SK-N-SH treated with all-trans-retinoic acid at 6 μM for 48 hours (cell line): Measurements from ENCODE around the gene FHIT.

ENCODE experiments used
- ATAC-seq: fragments of 200-7000 bp; cut with Tn5 transposase; 3 replicates; pipeline ENCODE4 v1.9.1; 2020; ENCODE audit warnings: mild to moderate bottlenecking, moderate library complexity
- ARNTL ChIP-seq: fragments of 450-650 bp; formaldehyde crosslinking; IDR thresholded peaks from 2 replicates; pipeline ENCODE4 v1.5.0; 2020; ENCODE audit warnings: low read depth, mild to moderate bottlenecking, moderate library complexity, borderline replicate concordance
- BACH2 ChIP-seq: fragments of 250-450 bp; sonication (Bioruptor Pico); IDR thresholded peaks from 2 replicates; pipeline ENCODE4 v1.9.0; 2021; ENCODE audit warnings: mild to moderate bottlenecking, borderline replicate concordance
- CSDC2 ChIP-seq: fragments of 250-450 bp; sonication (Bioruptor Pico); IDR thresholded peaks from 2 replicates; pipeline ENCODE4 v1.5.0; 2020; ENCODE audit warnings: mild to moderate bottlenecking, moderate library complexity
- CSRNP3 ChIP-seq: fragments of 250-450 bp; sonication (Bioruptor Pico); IDR thresholded peaks from 2 replicates; pipeline ENCODE4 v1.5.1; 2021; ENCODE audit warnings: mild to moderate bottlenecking, moderate library complexity
- GLIS3 ChIP-seq: fragments of 250-450 bp; sonication (Bioruptor Pico); IDR thresholded peaks from 2 replicates; pipeline ENCODE4 v1.5.0; 2020; ENCODE audit warnings: mild to moderate bottlenecking, moderate library complexity
- ISL1 ChIP-seq: fragments of 250-450 bp; sonication (Bioruptor Pico); IDR thresholded peaks from 2 replicates; pipeline ENCODE4 v2.1.2; 2022; ENCODE audit warnings: mild to moderate bottlenecking, moderate library complexity
- PATZ1 ChIP-seq: fragments of 250-450 bp; sonication (Bioruptor Pico); IDR thresholded peaks from 2 replicates; pipeline ENCODE4 v1.8.0; 2020; ENCODE audit warnings: mild to moderate bottlenecking, moderate library complexity, borderline replicate concordance
- RARB ChIP-seq: fragments of 250-450 bp; sonication (Bioruptor Pico); IDR thresholded peaks from 2 replicates; pipeline ENCODE4 v1.8.0; 2021; ENCODE audit warnings: mild to moderate bottlenecking, moderate library complexity
- TCF4 ChIP-seq: fragments of 250-450 bp; sonication (Bioruptor Pico); IDR thresholded peaks from 2 replicates; pipeline ENCODE4 v1.8.0; 2021; ENCODE audit warnings: mild to moderate bottlenecking, moderate library complexity, borderline replicate concordance
- TOX ChIP-seq: fragments of 250-450 bp; sonication (Bioruptor Pico); IDR thresholded peaks from 2 replicates; pipeline ENCODE4 v1.8.0; 2021; ENCODE audit warnings: mild to moderate bottlenecking, moderate library complexity, borderline replicate concordance
- ZFP30 ChIP-seq: fragments of 450-650 bp; formaldehyde crosslinking; IDR thresholded peaks from 2 replicates; pipeline ENCODE4 v1.5.0; 2022; ENCODE audit warnings: mild to moderate bottlenecking, moderate library complexity
- ZNF565 ChIP-seq: fragments of 450-650 bp; formaldehyde crosslinking; conservative IDR thresholded peaks from 2 replicates; pipeline ENCODE4 v1.5.0; 2020; ENCODE audit warnings: low read depth, mild to moderate bottlenecking, moderate library complexity
- ZNF70 ChIP-seq: fragments of 450-650 bp; formaldehyde crosslinking; IDR thresholded peaks from 2 replicates; pipeline ENCODE4 v1.5.0; 2020; ENCODE audit warnings: mild to moderate bottlenecking, moderate library complexity
- ZNF8 ChIP-seq: fragments of 450-650 bp; formaldehyde crosslinking; IDR thresholded peaks from 2 replicates; pipeline ENCODE4 v1.5.0; 2020; ENCODE audit warnings: mild to moderate bottlenecking, moderate library complexity
- TF ChIP-seq, protein P1 (sequence below): fragments of 250-450 bp; sonication (Bioruptor Pico); IDR thresholded peaks from 2 replicates; pipeline ENCODE4 v1.5.0; 2020; ENCODE audit warnings: mild to moderate bottlenecking, moderate library complexity
- TF ChIP-seq, protein P2 (sequence below): fragments of 250-450 bp; sonication (Bioruptor Pico); IDR thresholded peaks from 2 replicates; pipeline ENCODE4 v1.8.0; 2021; ENCODE audit warnings: low read depth, mild to moderate bottlenecking, moderate library complexity, borderline replicate concordance
- TF ChIP-seq, protein P3 (sequence below): fragments of 250-450 bp; sonication (Bioruptor Pico); IDR thresholded peaks from 2 replicates; pipeline ENCODE4 v1.5.1; 2020; ENCODE audit warnings: low read depth, mild to moderate bottlenecking, moderate library complexity

Gene FHIT

GRCh38 chr3:59780209-59780608 lies 1471.0 kb downstream of the FHIT start:
- no peak for TF ChIP-seq CSRNP3 (CRISPR knock-in tag)
- TF ChIP-seq RARB (CRISPR knock-in tag) = no peak
- no peak for TF ChIP-seq ZFP30 (CRISPR knock-in tag)
- TF ChIP-seq CSDC2 (CRISPR knock-in tag) = no peak
- no peak for TF ChIP-seq TOX
- TF ChIP-seq TCF4 (CRISPR knock-in tag) = no peak
- TF ChIP-seq, protein P1, sequence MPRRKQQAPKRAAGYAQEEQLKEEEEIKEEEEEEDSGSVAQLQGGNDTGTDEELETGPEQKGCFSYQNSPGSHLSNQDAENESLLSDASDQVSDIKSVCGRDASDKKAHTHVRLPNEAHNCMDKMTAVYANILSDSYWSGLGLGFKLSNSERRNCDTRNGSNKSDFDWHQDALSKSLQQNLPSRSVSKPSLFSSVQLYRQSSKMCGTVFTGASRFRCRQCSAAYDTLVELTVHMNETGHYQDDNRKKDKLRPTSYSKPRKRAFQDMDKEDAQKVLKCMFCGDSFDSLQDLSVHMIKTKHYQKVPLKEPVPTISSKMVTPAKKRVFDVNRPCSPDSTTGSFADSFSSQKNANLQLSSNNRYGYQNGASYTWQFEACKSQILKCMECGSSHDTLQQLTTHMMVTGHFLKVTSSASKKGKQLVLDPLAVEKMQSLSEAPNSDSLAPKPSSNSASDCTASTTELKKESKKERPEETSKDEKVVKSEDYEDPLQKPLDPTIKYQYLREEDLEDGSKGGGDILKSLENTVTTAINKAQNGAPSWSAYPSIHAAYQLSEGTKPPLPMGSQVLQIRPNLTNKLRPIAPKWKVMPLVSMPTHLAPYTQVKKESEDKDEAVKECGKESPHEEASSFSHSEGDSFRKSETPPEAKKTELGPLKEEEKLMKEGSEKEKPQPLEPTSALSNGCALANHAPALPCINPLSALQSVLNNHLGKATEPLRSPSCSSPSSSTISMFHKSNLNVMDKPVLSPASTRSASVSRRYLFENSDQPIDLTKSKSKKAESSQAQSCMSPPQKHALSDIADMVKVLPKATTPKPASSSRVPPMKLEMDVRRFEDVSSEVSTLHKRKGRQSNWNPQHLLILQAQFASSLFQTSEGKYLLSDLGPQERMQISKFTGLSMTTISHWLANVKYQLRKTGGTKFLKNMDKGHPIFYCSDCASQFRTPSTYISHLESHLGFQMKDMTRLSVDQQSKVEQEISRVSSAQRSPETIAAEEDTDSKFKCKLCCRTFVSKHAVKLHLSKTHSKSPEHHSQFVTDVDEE (CRISPR knock-in tag) = no peak
- no peak for TF ChIP-seq PATZ1 (CRISPR knock-in tag)
- no peak for TF ChIP-seq ZNF565 (CRISPR knock-in tag)
- TF ChIP-seq, protein P2, sequence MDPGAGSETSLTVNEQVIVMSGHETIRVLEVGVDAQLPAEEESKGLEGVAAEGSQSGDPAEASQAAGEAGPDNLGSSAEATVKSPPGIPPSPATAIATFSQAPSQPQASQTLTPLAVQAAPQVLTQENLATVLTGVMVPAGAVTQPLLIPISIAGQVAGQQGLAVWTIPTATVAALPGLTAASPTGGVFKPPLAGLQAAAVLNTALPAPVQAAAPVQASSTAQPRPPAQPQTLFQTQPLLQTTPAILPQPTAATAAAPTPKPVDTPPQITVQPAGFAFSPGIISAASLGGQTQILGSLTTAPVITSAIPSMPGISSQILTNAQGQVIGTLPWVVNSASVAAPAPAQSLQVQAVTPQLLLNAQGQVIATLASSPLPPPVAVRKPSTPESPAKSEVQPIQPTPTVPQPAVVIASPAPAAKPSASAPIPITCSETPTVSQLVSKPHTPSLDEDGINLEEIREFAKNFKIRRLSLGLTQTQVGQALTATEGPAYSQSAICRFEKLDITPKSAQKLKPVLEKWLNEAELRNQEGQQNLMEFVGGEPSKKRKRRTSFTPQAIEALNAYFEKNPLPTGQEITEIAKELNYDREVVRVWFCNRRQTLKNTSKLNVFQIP (CRISPR knock-in tag) = no peak

GRCh38 chr3:59779260-59779659 lies 1472.0 kb downstream of the FHIT start:
- TF ChIP-seq, protein P3, sequence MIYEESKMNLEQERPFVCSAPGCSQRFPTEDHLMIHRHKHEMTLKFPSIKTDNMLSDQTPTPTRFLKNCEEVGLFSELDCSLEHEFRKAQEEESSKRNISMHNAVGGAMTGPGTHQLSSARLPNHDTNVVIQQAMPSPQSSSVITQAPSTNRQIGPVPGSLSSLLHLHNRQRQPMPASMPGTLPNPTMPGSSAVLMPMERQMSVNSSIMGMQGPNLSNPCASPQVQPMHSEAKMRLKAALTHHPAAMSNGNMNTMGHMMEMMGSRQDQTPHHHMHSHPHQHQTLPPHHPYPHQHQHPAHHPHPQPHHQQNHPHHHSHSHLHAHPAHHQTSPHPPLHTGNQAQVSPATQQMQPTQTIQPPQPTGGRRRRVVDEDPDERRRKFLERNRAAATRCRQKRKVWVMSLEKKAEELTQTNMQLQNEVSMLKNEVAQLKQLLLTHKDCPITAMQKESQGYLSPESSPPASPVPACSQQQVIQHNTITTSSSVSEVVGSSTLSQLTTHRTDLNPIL = no peak
- TF ChIP-seq ISL1 (CRISPR knock-in tag) (no peak), ZFP30 (CRISPR knock-in tag) (no peak), CSDC2 (CRISPR knock-in tag) (no peak), BACH2 (CRISPR knock-in tag) (no peak), ZNF8 (CRISPR knock-in tag) (no peak), ARNTL (CRISPR knock-in tag) (no peak), CSRNP3 (CRISPR knock-in tag) (no peak)
- no peak for ATAC-seq

More at GRCh38 chr3:59780209-59780608, 1471.0 kb downstream of the FHIT start:
- ATAC-seq = no peak

DNA sequence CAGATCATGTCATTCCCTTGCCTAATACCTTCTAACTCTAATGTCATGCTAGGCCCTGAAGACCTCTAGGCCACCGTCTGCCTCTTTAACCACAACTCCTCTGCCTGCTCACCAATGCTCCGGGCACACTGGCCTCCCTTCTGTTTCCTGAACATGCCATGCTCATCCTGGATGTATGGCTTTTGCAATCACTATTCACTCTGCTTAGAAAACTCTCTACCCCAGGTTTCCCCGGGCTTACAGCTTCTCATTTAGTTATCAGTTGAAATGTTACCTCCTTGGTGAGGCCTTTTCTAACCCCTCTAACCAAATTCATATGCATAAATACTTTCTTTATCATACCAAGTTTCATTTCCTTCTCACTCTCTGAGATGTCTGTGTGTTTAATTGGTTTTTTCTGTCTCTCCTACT lies 1473.6 kb downstream of the FHIT start:
- ATAC-seq = no peak
- no peak for TF ChIP-seq ZNF70 (CRISPR knock-in tag)
- no peak for TF ChIP-seq GLIS3
- no peak for TF ChIP-seq ZFP30 (CRISPR knock-in tag)
- TF ChIP-seq, protein P1 (CRISPR knock-in tag) = no peak
- no peak for TF ChIP-seq CSRNP3 (CRISPR knock-in tag)
